ENCODE results near the gene CAMK4.
A peak's percentile ranks its signal among the peaks of the same experiment; 100 is the strongest.

The CAMK4 gene

GRCh38 chr5:111379391-111379816 is 155.2 kb downstream of the CAMK4 start:
- no peak for TF ChIP-seq CTCF (IDR thresholded peaks at IDR 0.05; ENCODE audit: unreplicated experiment in 3 of 3)
- Mint-ChIP-seq H3K27ac (no peak overlapping the region), H3K4me3 (no peak overlapping the region), H3K27me3 (ENCODE audit: low read depth) (no peaks in the 10 kb centered on the region), H3K36me3 (ENCODE audit: low read depth) (no peaks in the 10 kb centered on the region), H3K4me1 (no peaks in the 10 kb centered on the region), H3K9me3 (no peaks in the 10 kb centered on the region)

- no peak overlapping the region for H3K27ac Mint-ChIP-seq
- no peak for TF ChIP-seq CTCF (IDR thresholded peaks at IDR 0.05; ENCODE audit: unreplicated experiment in 3 of 3)
- no peak overlapping the region for H3K4me3 Mint-ChIP-seq
- H3K27me3 Mint-ChIP-seq (ENCODE audit: low read depth): no peaks in the 10 kb centered on the region
- H3K9me3 Mint-ChIP-seq: no peaks in the 10 kb centered on the region
- no peaks in the 10 kb centered on the region for H3K36me3 Mint-ChIP-seq (ENCODE audit: low read depth)
- peaks cover 6% of the 10 kb centered on the region for H3K4me1 Mint-ChIP-seq
Measured at GRCh38 chr5:111383288-111383970, 159.2 kb downstream of the CAMK4 start.

GRCh38 chr5:111384220-111384619 is 160.0 kb downstream of the CAMK4 start:
- Mint-ChIP-seq H3K36me3 (ENCODE audit: low read depth) (no peaks in the 10 kb centered on the region), H3K9me3 (no peaks in the 10 kb centered on the region), H3K27ac (no peak overlapping the region), H3K4me3 (no peak overlapping the region), H3K27me3 (ENCODE audit: low read depth) (no peaks in the 10 kb centered on the region), H3K4me1 (peaks cover 6% of the 10 kb centered on the region)
- TF ChIP-seq CTCF (IDR thresholded peaks at IDR 0.05; ENCODE audit: unreplicated experiment in 3 of 3): no peak

GRCh38 chr5:111385051-111385450 is 160.9 kb downstream of the CAMK4 start:
- Mint-ChIP-seq H3K4me1 (peaks cover 6% of the 10 kb centered on the region), H3K27ac (no peak overlapping the region), H3K4me3 (no peak overlapping the region), H3K9me3 (no peaks in the 10 kb centered on the region), H3K36me3 (ENCODE audit: low read depth) (no peaks in the 10 kb centered on the region), H3K27me3 (ENCODE audit: low read depth) (no peaks in the 10 kb centered on the region)
- no peak for TF ChIP-seq CTCF (IDR thresholded peaks at IDR 0.05; ENCODE audit: unreplicated experiment in 3 of 3)

- Mint-ChIP-seq H3K27me3 (ENCODE audit: low read depth) (no peaks in the 10 kb centered on the region), H3K36me3 (ENCODE audit: low read depth) (no peaks in the 10 kb centered on the region), H3K4me1 (peaks cover 6% of the 10 kb centered on the region), H3K4me3 (no peak overlapping the region), H3K27ac (peak overlapping the region in 2 of 3 experiments; percentile 13 to 28), H3K9me3 (no peaks in the 10 kb centered on the region)
- no peak for TF ChIP-seq CTCF (IDR thresholded peaks at IDR 0.05; ENCODE audit: unreplicated experiment in 3 of 3)
Measured at GRCh38 chr5:111385970-111386831, 162.0 kb downstream of the CAMK4 start.
